HepG2 (cell line): Measurements from ENCODE around the gene MT1M. TPM values are rescaled to one million over a fixed set of nuclear protein-coding genes. Genes with fewer than 3 reads are reported as not detected.

Experiments
- BHLHE40 ChIP-seq: IDR thresholded peaks from 2 replicates; pipeline ENCODE4 v1.6.1; 2011; ENCODE audit warnings: low read length, improper control_type of control experiment
- ESRRA ChIP-seq: sonication (generic); formaldehyde crosslinking; IDR thresholded peaks from 2 replicates; pipeline ENCODE4 v1.5.1; 2020; ENCODE audit warnings: mild to moderate bottlenecking, low read depth, missing genetic modification reagents
- KAT8 ChIP-seq: IDR thresholded peaks from 2 replicates; pipeline ENCODE4 v1.6.1; 2016; ENCODE audit warnings: missing genetic modification reagents, missing compliant biosample characterization
- MIER2 ChIP-seq: IDR thresholded peaks from 2 replicates; pipeline ENCODE4 v1.6.1; 2016; ENCODE audit warnings: missing biosample characterization, missing genetic modification reagents
- NCOA2 ChIP-seq: sonication (generic); formaldehyde crosslinking; IDR thresholded peaks from 2 replicates; pipeline ENCODE4 v1.8.0; 2022; ENCODE audit warnings: inconsistent platforms
- NCOR1 ChIP-seq: fragments of 200-600 bp; sonication (generic); IDR thresholded peaks from 2 replicates; pipeline ENCODE4 v1.7.0; 2017; ENCODE audit warnings: antibody characterized with exemption, low read length, borderline replicate concordance
- NFRKB ChIP-seq: fragments of 450-650 bp; IDR thresholded peaks from 2 replicates; pipeline ENCODE4 v1.6.1; 2017
- PAF1 ChIP-seq: IDR thresholded peaks from 2 replicates; pipeline ENCODE4 v1.6.1; 2016; ENCODE audit warnings: missing genetic modification reagents, missing compliant biosample characterization
- PHF20 ChIP-seq: sonication (generic); formaldehyde crosslinking; IDR thresholded peaks from 2 replicates; pipeline ENCODE4 v1.5.0; 2020; ENCODE audit warnings: mild to moderate bottlenecking, missing genetic modification reagents
- RBFOX2 ChIP-seq: fragments of 200-400 bp; formaldehyde crosslinking; IDR thresholded peaks from 2 replicates; pipeline ENCODE4 v1.6.1; 2017; ENCODE audit warnings: low read depth, mild to moderate bottlenecking, low read length
- SOX13 ChIP-seq, 3 experiments: fragments of 450-650 bp in 1 of 3; sonication (generic) in 1 of 3; formaldehyde crosslinking in 1 of 3; IDR thresholded peaks in 2 of 3; conservative IDR thresholded peaks in 1 of 3; 2 replicates each; pipeline versions ENCODE4 v1.5.0 to v1.6.1; 2016 to 2020; ENCODE audit warnings: antibody characterized with exemption in 1 of 3, mild to moderate bottlenecking in 1 of 3, missing compliant biosample characterization in 1 of 3, missing genetic modification reagents in 1 of 3, moderate library complexity in 1 of 3
- SYNCRIP ChIP-seq: fragments of 200-400 bp; formaldehyde crosslinking; IDR thresholded peaks from 2 replicates; pipeline ENCODE4 v1.6.1; 2018; ENCODE audit warnings: mild to moderate bottlenecking, low read depth, low read length; ENCODE audit not compliant: insufficient read depth
- TAF15 ChIP-seq: fragments of 200-400 bp; formaldehyde crosslinking; IDR thresholded peaks from one replicate; pipeline ENCODE4 v1.6.1; 2018; ENCODE audit warnings: mild to moderate bottlenecking, low read depth, low read length; ENCODE audit not compliant: poor library complexity, severe bottlenecking
- U2AF2 ChIP-seq: fragments of 200-400 bp; formaldehyde crosslinking; IDR thresholded peaks from 2 replicates; pipeline ENCODE4 v1.6.1; 2017; ENCODE audit warnings: low read depth, mild to moderate bottlenecking, low read length
- ZNF383 ChIP-seq: sonication (generic); formaldehyde crosslinking; IDR thresholded peaks from 2 replicates; pipeline ENCODE4 v1.4.0; 2020; ENCODE audit warnings: missing genetic modification reagents, mild to moderate bottlenecking, borderline replicate concordance
- polyA plus RNA-seq, 8 experiments: library from polyadenylated mRNA; depleted of rRNA in 3 of 8; stranded (reverse) in 7 of 8; unstranded in 1 of 8; fragments of >200 nt; fragmentation: Illumina TruSeq in 4 of 8; extraction: Trizol in 4 of 8; gene quantifications; 2 replicates each; pipeline versions ENCODE4 v1.2.1 to v1.2.3, GENCODE V29; 2011 to 2016; ENCODE audit warnings: low read depth in 4 of 8, missing spikeins in 1 of 8, mixed read lengths in 1 of 8; ENCODE audit not compliant: insufficient read depth in 1 of 8
- total RNA-seq, 5 experiments: library from RNA; depleted of rRNA; stranded (reverse); fragments of >200 nt; fragmentation: Illumina TruSeq; extraction: Trizol; gene quantifications; 2 replicates each; pipeline ENCODE4 v1.2.3, GENCODE V29; 2016; ENCODE audit warnings: low read depth in 1 of 5
- TF ChIP-seq, protein P1 (sequence below): sonication (generic); formaldehyde crosslinking; IDR thresholded peaks from 2 replicates; pipeline ENCODE4 v1.4.0; 2020; ENCODE audit warnings: mild to moderate bottlenecking, missing genetic modification reagents
- TF ChIP-seq, protein P2 (sequence below), 2 experiments: fragments of 450-650 bp in 1 of 2; sonication (generic) in 1 of 2; formaldehyde crosslinking; IDR thresholded peaks; 2 replicates each; pipeline versions ENCODE4 v1.5.0 to v1.8.0; 2020 to 2022; ENCODE audit warnings: mild to moderate bottlenecking in 1 of 2, missing genetic modification reagents in 1 of 2
- TF ChIP-seq, protein P3 (sequence below): sonication (generic); formaldehyde crosslinking; IDR thresholded peaks from 2 replicates; pipeline ENCODE4 v1.8.1; 2022; ENCODE audit warnings: mild to moderate bottlenecking, missing genetic modification reagents

The MT1M gene
- total and polyA plus RNA-seq, 2 of the 13 experiments (the other 11 are each of a cell fraction or from before 2014, with no cell fraction given), result 4.6 TPM; not detected in 1

DNA sequence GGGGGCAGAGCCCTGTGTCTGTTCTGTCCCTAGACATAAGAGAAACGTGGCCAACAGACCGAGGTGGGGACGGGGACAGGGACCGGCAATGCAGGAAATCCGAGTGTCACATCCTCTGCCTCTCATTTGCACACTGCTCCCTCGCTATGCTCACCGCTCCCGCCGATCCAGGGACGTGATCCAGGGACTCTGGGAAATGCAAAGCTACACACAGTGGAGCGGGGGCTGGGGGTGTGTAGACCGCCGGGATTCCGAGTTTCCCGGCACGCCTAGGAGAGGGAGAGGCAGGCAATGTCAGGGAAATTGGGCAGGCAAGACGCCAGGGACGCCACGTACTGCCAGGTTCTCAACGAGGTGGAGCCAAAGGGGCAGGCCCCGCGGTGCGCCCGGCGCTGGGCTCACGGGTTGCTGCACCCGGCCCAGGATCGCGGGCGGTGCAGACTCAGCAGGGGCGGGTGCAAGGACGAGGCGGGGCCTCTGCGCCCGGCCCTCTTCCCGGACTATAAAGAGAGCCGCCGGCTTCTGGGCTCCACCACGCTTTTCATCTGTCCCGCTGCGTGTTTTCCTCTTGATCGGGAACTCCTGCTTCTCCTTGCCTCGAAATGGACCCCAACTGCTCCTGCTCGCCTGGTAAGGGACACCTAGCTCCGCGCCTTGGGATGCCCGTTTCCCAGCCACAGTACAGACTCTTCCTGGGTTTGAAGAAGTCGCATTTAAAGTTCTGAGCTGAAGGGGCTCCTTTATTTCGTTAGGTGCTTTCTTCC is 49.7 kb downstream of the MT1M start, which contains the start of gene MT1X (continued):
- TF ChIP-seq ZNF383 (CRISPR knock-in tag) (peak; percentile 44; the same call in 1 of the 2 replicates), BHLHE40 (peak; percentile 37; the same call in 1 of the 2 replicates), RBFOX2 (peak; percentile 96), KAT8 (peak; percentile 72), PAF1 (CRISPR knock-in tag) (no peak), NCOR1 (peak; percentile 31; the same call in 1 of the 2 replicates), NFRKB (no peak), MIER2 (CRISPR knock-in tag) (peak; percentile 7; the same call in 1 of the 2 replicates), ESRRA (CRISPR knock-in tag) (peak; percentile 54; the same call in 1 of the 2 replicates), TAF15 (peak; percentile 72), PHF20 (CRISPR knock-in tag) (0 out of 2 replicates have a peak, but pooled peaks have one; percentile 66), U2AF2 (no peak), SYNCRIP (no peak), NCOA2 (CRISPR knock-in tag) (0 out of 2 replicates have a peak, but pooled peaks have one; percentile 40), SOX13 (IDR thresholded peaks at IDR 0.05) (no peak), SOX13 (CRISPR knock-in tag; conservative IDR thresholded peaks at IDR 0.05 in 1 of 2, IDR thresholded peaks at IDR 0.05 in 1 of 2) (peak in 1 of 2 experiments; percentile 27; a peak in 1 of 4 replicates)
- TF ChIP-seq, protein P1, sequence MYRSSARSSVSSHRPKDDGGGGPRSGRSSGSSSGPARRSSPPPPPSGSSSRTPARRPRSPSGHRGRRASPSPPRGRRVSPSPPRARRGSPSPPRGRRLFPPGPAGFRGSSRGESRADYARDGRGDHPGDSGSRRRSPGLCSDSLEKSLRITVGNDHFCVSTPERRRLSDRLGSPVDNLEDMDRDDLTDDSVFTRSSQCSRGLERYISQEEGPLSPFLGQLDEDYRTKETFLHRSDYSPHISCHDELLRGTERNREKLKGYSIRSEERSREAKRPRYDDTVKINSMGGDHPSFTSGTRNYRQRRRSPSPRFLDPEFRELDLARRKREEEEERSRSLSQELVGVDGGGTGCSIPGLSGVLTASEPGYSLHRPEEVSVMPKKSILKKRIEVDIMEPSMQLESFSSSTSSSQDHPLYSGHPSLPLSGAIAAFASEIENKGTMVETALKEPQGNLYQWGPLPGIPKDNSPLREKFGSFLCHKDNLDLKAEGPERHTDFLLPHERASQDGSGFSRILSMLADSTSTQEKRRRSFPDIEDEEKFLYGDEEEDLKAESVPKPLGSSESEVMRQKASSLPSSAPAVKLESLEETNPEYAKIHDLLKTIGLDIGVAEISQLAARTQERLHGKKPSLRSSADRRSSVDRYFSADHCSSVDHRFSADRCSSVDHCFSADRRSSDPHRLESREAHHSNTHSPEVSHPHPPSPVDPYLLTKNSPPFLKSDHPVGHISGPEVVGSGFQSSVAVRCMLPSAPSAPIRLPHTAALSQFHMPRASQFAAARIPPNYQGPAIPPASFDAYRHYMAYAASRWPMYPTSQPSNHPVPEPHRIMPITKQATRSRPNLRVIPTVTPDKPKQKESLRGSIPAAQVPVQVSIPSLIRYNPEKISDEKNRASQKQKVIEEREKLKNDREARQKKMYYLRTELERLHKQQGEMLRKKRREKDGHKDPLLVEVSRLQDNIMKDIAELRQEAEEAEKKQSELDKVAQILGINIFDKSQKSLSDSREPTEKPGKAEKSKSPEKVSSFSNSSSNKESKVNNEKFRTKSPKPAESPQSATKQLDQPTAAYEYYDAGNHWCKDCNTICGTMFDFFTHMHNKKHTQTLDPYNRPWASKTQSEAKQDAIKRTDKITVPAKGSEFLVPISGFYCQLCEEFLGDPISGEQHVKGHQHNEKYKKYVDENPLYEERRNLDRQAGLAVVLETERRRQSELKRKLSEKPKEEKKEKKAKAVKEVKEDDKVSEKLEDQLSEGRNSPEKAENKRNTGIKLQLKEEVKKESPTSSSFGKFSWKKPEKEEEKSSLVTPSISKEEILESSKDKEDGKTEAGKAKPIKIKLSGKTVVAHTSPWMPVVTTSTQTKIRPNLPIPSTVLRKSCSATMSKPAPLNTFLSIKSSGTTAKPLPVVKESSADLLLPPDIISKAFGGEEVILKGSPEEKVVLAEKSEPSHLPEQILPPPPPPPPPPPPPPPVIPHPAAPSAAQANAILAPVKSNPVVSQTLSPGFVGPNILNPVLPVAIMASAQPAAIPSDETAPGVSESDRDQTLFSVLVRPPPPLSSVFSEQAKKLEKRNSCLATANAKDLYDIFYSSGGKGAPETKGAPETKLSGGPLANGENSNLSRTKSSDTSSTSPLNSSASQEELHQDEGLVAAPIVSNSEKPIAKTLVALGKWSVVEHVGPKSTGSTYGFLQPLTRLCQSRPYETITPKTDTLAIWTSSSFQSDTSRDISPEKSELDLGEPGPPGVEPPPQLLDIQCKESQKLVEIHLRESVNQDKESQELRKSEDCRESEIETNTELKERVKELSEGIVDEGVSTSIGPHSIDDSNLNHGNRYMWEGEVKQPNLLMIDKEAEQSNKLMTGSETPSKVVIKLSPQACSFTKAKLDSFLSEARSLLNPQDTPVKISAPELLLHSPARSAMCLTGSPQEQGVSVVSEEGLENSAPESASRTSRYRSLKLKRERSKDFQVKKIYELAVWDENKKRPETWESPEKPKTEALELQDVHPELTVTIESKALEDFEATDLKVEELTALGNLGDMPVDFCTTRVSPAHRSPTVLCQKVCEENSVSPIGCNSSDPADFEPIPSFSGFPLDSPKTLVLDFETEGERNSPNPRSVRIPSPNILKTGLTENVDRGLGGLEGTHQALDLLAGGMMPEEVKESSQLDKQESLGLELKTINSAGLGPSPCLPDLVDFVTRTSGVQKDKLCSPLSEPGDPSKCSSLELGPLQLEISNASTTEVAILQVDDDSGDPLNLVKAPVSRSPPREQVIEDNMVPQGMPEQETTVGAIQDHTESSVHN, result peak; percentile 28; the same call in 1 of the 2 replicates
- TF ChIP-seq, protein P2, sequence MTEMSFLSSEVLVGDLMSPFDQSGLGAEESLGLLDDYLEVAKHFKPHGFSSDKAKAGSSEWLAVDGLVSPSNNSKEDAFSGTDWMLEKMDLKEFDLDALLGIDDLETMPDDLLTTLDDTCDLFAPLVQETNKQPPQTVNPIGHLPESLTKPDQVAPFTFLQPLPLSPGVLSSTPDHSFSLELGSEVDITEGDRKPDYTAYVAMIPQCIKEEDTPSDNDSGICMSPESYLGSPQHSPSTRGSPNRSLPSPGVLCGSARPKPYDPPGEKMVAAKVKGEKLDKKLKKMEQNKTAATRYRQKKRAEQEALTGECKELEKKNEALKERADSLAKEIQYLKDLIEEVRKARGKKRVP (CRISPR knock-in tag; IDR thresholded peaks at IDR 0.05), result no peak
- TF ChIP-seq, protein P3, sequence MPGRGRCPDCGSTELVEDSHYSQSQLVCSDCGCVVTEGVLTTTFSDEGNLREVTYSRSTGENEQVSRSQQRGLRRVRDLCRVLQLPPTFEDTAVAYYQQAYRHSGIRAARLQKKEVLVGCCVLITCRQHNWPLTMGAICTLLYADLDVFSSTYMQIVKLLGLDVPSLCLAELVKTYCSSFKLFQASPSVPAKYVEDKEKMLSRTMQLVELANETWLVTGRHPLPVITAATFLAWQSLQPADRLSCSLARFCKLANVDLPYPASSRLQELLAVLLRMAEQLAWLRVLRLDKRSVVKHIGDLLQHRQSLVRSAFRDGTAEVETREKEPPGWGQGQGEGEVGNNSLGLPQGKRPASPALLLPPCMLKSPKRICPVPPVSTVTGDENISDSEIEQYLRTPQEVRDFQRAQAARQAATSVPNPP (CRISPR knock-in tag), result peak; percentile 56; the same call in 1 of the 2 replicates
